Upper lobe of left lung (tissue), 4 donors: Measurements from ENCODE around the gene PAMR1.
A peak's percentile ranks its signal among the peaks of the same experiment; 100 is the strongest.

Experiments
- POLR2A ChIP-seq, 4 donors: fragments of 450-650 bp; IDR thresholded peaks; one replicate each; pipeline ENCODE4 v1.5.1; 2016 to 2017; ENCODE audit warnings: antibody characterized with exemption in 4 of 4, mild to moderate bottlenecking in 2 of 4
- TF ChIP-seq, protein P1 (sequence below), 6 experiments: fragments of 450-650 bp in 4 of 6; fragments of 200-600 bp in 2 of 6; sonication (generic) in 2 of 6; IDR thresholded peaks; one replicate each; pipeline ENCODE4 v1.5.1; 2016 to 2019; ENCODE audit warnings: antibody characterized with exemption in 6 of 6

DNA sequence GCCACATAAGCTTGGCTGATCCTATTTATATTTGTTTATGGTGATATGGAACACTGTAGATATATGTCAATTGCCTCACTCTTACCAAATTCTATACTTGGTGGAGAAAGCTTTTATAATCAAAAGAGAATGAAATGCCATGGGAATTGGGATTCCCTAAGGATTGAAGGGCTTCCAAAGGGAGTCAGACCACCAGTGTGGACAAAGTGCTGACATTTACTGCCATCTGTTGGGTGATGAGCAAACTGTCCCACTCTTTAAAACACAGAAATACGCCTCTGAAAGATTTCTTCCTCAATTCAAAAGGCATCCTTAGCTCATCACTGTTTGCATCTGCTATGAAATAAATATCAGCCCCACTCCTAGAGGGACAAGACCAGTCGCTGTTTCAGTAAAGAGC is 113.1 kb downstream of the PAMR1 start:
- TF ChIP-seq POLR2A (IDR thresholded peaks at IDR 0.05): no peak
- TF ChIP-seq, protein P1, sequence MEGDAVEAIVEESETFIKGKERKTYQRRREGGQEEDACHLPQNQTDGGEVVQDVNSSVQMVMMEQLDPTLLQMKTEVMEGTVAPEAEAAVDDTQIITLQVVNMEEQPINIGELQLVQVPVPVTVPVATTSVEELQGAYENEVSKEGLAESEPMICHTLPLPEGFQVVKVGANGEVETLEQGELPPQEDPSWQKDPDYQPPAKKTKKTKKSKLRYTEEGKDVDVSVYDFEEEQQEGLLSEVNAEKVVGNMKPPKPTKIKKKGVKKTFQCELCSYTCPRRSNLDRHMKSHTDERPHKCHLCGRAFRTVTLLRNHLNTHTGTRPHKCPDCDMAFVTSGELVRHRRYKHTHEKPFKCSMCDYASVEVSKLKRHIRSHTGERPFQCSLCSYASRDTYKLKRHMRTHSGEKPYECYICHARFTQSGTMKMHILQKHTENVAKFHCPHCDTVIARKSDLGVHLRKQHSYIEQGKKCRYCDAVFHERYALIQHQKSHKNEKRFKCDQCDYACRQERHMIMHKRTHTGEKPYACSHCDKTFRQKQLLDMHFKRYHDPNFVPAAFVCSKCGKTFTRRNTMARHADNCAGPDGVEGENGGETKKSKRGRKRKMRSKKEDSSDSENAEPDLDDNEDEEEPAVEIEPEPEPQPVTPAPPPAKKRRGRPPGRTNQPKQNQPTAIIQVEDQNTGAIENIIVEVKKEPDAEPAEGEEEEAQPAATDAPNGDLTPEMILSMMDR (IDR thresholded peaks at IDR 0.05): peak in 3 of 6 experiments; percentile 17 to 22 (median 21)
